AML-193 (cell line): ENCODE measurements around the gene DGUOK.

Experiments
- DNase-seq, 2 experiments: peaks; one replicate each; lab custom pipeline; 2025; lab: John Stamatoyannopoulos, UW

Gene DGUOK

DNA sequence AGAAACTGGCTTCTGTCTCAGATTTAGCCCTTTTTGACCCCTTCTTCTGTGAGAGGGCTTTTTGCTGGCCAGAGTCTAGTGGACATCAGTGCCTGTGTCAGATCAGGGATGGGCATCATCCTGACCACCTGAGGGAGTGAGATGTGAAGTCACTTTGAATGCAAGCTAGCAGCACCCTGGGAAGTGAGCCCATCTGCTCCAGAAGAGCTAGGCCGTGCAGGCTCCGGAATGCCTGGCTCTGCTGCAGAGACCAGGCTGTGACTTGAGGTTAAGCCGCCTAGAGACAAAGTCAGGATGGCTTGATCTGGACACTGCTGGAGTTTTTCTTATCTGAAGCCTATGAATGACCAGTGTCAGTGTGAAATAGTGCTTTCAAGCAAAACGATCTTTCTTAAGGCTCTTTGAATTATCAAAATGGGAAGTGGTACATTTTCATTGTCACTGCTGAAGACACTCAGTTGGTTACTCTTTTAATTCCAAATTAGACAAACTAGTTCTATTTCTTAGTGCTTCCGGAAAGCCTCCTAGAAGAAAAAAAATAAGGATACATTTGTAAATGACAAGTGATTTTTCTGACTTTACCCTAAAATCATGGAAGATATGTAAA is 20.8 kb downstream of the DGUOK start:
- no peak for DNase-seq

DNA sequence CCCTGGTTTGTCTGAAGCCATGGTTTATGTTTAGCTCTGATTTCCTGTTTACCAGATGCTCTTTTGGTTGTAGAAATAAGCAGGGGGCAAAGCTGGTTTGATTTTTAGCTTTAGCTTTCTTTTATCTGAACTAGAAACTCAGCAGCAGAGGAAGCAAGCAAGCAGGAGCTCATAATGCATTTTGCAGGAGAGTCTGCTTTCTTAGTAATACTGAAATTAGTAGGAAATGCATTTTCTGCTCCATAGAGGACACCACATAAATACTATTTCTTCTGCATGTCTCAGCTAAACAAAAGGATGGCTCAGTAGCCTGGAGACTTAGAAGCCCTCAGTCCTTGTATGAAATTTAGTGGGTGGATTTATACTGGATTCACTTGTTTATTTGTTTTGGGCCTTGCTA is 23.1 kb downstream of the DGUOK start:
- no peak for DNase-seq

DNA sequence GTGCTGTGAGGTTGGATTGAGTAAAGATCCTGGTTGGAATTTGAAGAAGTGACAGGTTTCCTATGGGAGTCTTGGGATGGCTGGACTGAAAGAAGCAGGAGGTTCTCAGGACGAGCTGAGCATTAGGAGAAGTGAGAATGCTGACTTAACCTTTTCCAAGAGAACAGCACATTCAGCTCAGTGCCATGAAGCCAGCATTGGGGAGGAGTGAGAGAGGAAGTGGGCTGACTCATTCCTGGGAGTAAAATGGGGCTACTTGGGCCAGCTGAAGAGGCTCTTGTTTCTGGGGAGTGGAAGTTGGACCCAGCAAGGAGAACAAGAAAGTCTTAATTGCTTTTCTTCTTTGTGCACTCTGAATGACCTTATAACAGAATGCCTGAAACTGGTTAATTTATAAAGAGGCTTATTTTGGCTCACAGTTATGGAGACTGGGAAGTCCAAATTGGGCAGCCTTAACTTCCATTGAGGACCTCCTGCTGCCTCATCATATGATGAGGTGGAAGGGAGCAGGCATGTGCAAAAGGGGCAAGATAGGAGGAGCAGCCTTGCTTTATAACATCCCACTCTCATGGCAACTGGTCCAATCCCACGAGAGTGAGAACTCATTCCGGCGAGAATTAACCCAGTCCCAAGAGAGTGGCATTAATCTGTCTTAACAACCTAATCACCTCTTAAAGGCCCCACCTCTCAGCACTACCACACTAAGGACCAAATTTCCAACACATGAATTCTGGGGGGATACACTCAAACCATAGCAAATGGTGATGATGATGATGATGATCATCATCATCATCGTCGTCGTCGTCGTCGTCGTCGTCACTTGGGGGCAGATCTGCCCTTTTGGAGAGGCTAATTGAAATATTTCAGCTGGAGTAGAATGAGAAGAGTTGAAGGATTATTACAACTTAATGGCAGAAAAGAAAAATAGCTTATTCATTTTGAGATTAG is 26.1 kb downstream of the DGUOK start:
- DNase-seq = no peak

DNA sequence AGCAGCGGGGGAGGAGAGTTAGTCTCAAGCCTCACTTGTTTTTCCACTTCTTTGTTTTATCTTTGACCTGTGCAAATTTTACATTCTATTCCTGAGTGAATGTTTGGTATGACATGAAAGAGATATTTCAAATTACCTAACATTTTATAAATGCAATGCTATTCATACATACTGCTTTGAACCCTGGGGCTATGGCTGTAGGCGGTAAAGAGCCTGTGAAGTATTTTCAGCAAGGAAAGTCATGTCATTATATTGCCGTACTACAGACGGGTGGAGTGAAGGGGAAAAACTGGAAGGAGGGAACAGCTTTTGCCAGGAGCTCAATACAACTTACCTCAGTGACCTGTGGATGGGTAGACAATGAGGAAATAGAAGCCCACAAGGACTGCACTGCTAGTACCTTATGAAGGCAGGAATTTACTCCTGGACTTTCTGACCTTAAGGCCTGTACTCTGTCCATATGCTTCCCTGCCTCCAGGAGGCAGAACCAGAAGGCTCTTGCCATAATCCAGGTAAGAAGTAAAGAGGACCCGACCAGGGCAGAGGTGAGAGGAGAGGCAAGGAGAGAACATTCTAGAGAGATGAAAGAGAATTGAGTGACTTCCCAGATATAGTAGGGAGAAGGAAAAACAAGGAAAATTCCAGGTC is 29.7 kb downstream of the DGUOK start:
- DNase-seq = no peak

DNA sequence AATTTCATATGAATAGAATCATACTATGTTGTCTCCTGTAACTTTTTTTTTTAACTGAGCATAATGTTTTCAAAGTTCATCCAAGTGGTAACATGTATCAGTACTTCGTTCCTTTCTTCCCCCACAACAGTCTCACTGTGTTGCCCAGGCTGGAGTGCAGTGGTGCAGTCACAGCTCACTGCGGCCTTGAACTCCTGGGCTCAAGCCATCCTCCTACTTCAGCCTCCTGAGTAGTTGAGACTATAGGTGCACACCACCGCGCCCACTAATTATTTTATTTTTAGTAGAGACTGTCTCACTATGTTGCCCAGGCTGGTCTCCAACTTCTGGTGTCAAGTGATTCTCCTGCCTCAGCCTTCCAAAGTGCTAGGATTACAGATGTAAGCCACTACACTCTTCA is 34.6 kb downstream of the DGUOK start:
- no peak for DNase-seq

DNA sequence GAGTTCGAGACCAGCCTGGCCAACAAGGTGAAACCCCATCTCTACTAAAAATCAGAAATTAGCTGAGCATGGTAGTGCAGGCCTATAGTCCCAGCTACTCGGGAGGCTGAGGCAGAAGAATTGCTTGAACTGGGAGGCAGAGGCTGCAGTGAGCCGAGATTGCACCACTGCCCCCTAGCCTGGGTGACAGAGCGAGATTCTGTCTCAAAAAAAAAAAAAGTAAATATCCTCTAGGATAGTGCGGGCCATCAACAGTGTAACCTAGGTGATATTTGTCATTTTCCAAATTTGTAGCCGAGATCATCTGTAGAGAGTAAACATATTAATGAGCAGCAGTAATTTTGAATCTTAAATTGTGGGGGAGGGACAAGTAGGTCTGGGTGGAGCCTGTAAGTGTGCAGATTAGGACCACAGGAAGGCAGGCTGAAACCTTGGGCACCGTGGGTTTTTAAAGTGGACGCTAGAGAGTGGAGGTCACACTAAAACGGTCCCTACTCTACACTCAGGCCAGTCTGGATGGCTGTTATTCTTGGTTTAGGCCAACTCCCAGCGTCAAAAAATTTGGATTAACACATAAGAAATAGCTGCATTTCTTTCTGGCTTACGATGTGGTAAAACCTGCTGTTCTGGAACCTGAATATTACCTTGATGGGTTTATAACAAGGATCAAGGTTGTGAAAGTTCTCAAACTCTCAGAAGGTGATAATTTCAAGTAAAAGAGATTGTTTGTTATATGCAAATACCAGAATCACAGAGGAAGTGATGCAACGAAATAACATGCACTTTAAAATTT is 35.3 kb downstream of the DGUOK start:
- no peak for DNase-seq

DNA sequence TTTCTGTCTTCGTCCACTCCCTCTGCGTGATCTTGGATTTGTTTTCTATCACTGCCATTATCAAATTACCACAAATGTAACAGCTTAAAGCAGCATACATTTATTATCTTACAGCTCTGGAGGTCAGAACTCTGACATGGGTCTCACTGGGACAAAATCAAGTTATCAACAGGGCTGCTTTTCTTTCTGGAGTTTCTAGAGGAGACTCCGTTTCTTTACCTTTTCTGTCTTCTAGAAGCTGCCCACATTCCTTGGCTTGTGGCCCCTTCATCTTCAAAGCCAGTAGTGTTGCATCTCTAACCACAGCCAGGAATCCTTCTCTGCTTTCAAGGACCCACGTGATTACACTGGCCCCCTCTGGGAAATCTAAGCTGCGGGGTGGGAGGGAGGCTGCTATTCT is 36.1 kb downstream of the DGUOK start:
- DNase-seq = no peak

DNA sequence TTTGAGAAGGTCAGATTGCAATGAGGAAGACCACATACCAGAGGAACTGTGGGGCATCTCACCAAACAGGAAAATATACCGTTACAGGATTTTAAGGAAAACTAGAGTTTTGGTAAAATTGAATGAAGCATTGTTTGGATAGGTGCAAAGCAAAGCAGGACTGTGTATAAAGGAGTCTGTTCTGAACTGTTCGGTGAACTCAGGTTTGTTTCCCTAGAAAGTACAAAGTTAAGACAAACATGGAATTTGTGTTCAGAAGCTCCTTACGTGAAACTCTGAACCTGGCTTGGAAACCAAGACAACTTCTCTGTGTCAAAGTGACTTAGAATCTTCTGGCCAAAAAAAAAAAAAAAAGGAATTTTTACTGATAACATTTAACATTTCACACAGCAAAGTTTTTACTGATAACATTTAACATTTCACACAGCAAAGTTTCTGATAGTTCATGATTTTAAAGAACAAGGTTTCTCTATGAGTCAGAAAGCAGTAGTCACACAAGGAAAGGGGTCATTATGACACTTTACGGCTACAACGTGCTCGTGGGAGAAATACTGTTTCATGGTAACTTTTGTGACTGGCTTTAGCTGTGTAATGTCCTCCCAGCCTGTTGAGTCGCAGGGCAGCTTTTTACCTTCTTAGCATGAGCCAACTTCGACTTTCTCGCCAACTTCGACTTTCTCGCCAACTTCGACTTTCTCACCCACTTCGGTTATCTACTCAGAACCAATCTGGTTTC is 36.9 kb downstream of the DGUOK start:
- DNase-seq = no peak

DNA sequence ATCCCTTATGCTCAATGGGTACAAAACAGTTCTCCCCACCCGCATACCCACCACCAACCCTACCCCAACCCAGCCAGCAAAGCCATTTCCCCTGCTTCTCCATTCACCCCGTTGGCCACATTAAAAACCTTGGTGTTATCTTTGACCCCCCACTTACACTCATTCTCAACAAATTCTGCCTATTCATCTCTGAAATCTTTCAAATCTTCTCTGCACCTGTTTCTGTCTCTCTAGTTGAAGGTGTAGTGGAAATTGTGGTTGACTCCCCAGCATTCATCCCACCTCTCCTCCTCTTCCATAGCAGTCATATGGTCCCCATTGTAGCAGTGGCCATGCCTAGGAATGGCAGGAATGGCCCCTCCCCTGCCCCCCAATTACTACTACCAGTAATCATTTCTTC is 37.5 kb downstream of the DGUOK start:
- DNase-seq = no peak

DNA sequence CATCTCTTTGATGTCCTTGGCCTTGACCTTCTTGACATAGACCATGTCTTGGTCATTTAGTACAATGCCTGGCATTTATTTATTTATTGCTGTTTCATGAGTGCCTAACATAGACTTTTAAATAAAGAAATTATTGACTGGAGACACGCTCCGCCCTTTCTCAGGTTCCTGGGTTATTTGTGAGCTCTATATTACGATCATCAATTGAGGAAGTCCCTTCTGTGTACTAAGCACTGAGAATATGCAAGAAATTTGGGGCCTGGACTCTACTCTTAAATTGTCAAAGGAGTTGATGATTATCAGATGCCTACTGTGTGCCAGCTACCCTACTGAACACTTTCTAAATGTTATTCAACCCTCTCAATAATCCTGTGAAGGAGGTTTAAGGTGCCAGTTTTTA is 38.4 kb downstream of the DGUOK start:
- DNase-seq = no peak

DNA sequence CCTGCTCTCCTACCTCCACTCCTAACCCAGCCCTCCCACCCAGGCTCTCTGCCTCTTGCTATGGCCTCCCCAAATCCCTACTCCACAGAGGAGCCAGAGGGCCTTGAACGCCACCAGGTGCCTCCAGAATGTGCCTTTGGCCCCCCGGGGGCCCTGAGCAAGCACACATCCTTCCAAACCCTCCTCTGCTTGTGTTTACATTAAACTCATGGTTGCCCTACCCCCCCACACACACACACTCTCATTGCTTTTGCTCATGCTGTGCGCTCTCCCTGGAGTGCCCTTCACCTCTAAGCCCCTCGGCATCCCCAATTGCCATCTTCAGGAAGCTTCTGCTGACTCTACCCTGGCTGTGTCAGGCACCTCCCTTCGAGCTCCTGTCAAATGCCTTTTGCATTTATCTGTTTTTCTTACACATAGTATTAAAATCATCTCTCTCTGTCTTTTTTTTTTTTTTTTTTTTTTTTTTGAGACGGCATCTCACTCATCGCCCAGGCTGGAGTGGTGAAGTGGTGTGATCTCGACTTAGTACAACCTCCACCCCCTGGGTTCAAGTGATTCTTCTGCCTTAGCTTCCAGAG is 41.8 kb downstream of the DGUOK start:
- DNase-seq = no peak

DNA sequence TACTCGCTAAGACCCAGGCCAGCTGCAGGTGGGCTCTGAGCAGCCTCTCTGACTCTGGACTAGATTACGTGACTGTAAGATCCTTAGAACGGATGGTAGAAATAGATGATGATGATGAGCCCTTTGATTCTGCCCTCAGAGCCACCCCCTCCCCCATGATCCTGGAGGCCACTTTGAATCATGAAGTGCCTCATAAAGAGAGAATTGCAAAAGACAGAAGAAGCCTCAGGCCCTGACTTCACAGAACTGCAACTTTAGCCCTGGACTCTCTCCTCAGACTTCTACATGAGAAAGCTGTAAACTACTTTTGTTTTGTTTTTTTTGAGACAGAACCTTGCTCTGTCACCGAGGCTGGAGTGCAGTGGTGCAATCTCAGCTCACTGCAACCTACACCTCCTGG is 42.7 kb downstream of the DGUOK start:
- DNase-seq = peak; percentile 32 to 49

DNA sequence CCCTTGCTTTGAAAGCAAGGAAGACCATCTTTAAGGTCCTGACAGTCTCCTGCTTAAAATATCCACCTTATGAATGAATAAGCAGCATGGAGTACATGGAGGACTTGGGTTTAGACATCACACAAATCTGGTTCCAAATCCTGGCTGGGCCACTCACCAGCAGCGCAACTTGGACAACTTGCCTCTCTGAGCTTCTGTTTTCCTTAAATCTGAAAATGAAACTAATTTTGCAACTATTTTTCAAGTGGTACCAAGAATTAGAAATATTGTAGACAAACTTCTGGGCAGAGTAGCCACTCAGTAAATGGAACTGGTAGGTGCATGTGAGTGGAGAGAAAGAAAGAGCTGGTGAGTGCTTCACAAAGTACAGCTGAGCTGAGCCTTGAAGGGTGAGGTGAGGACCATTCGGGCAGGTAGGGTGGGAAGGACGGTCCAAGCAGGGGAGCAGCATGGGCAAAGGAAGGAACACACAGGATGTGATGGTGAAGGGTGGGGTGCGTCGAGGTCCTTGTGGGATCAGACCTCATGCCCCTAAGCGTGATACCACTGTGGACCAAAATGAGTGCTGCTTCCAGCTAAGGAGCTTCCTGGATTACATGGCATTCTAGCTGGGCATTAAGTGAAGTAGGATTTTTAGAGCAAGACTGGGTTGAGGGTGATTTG is 43.6 kb downstream of the DGUOK start:
- DNase-seq = no peak

DNA sequence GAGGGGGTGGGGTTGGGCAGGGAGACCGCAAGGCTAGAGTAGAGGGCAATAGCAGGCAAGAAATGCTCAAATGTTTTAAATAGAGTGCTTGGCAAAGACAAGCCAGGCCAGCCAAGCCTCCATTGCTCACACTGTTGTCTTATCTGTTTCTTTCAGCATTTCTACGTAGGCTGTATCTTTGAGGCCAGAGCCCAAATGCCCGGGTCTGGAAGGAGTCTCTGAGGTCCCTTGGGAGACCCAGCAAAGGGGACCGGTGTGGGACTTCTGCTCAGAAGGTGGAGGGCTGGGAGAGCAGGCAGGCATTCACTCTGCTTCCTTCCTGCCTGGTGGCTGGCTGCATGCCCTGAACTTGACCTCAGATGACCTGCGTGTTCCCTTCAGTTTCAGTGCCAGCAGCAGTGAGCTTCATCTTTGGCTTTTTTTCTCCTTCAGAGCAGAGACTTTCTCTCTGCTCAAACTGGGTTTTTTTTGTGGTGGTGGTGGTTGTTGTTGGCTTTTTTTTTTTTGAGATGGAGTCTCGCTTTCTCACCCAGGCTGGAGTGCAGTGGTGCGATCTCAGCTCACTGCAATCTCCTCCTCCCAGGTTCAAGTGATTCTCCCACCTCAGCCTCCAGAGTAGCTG is 44.3 kb downstream of the DGUOK start:
- DNase-seq = peak; percentile 71 to 85

DNA sequence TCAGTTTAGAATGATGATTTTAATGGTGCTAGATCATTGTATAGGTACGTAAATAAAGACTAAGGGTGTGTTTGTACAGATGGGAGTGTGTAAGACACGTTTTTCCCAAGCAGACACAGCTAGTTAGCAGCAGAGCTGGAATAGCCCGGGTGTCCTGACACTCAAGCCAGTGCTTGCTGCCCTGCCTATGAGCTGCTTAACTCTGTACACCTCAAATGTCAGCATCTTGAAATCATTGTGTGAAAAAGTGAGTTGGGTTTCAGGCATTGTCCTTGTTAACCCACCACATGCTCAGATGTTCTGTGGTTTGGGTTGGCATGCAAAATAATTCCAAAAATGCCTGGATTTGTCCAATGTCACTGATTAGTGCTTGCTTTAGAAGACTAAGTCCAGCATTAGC is 45.0 kb downstream of the DGUOK start:
- DNase-seq = no peak

DNA sequence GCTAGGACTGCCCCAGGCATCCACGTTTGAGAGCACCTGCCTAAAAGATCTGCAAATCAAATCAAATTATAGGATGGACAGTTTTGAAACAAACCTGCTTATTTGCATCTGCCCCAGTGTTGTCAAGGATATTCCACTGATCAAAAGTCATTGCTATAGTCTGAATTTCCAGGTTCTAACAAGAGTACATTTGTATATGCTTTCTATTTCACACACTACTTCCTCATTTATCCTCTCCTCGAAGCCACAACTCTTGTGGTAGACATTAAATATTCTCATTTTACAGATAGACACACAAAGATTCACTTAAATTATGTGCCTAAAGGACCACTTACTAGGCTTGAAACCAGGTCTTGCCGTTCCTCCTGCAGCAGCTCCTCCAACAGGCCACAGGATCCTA is 46.2 kb downstream of the DGUOK start:
- peak; percentile 62 to 74 for DNase-seq

DNA sequence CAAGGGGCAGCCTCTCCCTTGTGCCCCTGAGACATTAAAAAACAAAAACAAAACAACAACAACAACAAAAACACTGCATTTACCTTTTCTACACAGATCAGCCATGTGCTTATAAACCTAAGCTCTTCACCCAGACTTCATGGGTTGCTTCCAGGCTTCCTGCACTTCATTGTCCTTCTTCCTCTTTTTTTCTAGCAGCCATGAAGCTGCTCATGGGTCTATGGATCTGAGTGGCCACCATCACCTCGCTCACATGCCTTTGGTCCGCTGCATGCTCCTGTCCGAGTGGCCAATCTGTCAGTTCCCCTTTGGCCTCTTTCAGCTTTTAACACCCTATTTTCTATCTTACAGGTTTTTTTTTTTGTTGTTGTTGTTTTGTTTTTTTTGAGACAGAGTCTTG is 49.1 kb downstream of the DGUOK start:
- peak; percentile 15 to 18 for DNase-seq

DNA sequence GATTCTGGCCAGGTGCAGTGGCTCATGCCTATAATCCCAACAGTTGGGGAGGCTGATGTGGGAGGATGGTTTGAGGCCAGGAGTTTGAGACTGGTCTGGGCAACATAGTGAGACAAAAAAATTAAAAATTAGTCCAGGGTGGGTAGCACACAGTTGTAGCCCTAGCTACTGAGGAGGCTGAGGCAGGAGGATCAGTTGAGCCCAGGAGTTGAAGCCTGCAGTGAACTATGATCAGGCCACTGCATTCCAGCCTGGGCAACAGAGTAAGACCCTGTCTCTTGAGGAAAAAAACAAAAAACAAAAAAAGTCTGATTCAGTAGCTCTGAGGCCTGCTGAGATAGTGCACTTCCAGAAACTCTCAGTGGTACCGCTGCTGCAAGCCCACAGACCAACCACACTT is 50.1 kb downstream of the DGUOK start:
- DNase-seq = no peak

DNA sequence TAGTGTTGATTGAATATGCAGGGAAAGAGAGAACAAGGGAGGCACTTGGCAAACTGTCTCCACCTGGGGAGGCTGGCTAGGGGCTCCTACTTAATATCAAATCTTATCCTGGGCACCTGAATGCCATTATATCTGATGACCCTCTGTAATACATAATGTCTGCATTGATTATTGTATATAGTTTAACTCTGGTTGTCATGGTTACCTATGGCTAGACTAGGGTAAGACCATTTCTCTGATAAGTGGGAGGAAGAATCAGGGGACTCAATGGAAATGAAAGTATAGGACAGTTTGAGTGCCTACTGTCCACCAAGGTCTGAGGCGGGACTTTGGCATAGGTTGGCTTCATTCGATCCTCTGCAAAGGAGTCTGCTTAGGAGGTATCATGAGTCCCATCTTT is 50.8 kb downstream of the DGUOK start:
- no peak for DNase-seq

DNA sequence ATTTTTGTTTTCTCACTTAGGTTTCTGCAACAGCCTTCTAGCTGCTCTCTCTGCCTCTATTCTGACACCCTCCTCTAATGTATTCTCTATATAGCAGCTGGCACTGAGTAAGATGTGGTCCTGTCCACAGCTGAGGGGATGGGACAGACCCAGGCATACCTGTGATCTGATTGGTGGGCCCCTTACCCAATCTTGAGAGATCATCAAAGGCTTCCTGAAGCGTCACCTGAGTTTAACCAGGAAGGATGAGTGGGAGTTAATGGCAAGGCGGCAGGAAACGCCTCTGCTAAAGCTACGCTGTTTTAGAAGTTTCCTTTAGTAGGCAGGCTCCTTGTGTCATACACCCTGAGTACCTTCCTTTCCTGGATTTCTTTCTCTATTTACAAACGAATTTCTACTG is 52.3 kb downstream of the DGUOK start:
- DNase-seq = no peak
